ENCODE measurements around the gene PRADC1. TPM values are rescaled to one million over a fixed set of nuclear protein-coding genes. Genes with fewer than 3 reads are reported as not detected.

Gene PRADC1
- total and polyA plus RNA-seq, 2 experiments from 2014 or later: 6.5 to 8.3 TPM

- Histone ChIP-seq H3K4me1 (ENCODE audit: insufficient read depth) (peaks cover 29% of the 10 kb centered on the region), H3K4me2 (peak within 1 kb of the TSS; percentile 91), H3F3A (replicated peaks; ENCODE audit: low read depth) (peaks cover 7% of the 10 kb centered on the region; the same call in 1 of the 2 replicates), H2AFZ (peak within 1 kb of the TSS; percentile 99), H3K36me3 (ENCODE audit: insufficient read depth) (no peaks in the 10 kb centered on the region), H3K4me3 (peak within 1 kb of the TSS; percentile 99), H3K9me2 (ENCODE audit: insufficient read depth) (no peaks in the 10 kb centered on the region), H3K79me2 (replicated peaks; ENCODE audit: insufficient read depth) (peaks cover 51% of the 10 kb centered on the region), H3K27me3 (ENCODE audit: insufficient read depth) (no peaks in the 10 kb centered on the region), H4K20me1 (replicated peaks; ENCODE audit: insufficient read depth) (peaks cover 36% of the 10 kb centered on the region), H3K27ac (ENCODE audit: low read depth) (peak within 1 kb of the TSS; percentile 93)
- Mint-ChIP-seq H3K27ac (peak within 1 kb of the TSS; percentile 97), H3K4me3 (peak within 1 kb of the TSS; percentile 100), H3K4me1 (peaks cover 33% of the 10 kb centered on the region), H3K36me3 (ENCODE audit: low read depth) (peaks cover 30% of the 10 kb centered on the region), H3K27me3 (ENCODE audit: insufficient read depth, low read depth, poor library complexity) (peaks cover 20% of the 10 kb centered on the region), H3K9me3 (no peaks in the 10 kb centered on the region)
- ATAC-seq: peak; percentile 75
- DNase-seq (ENCODE audit: low spot score): peak; percentile 98
- no peak for TF ChIP-seq JUNB (IDR thresholded peaks at IDR 0.05; ENCODE audit: unreplicated experiment)
- TF ChIP-seq CREB1 (CRISPR knock-in tag; IDR thresholded peaks at IDR 0.05; ENCODE audit: low read depth): peak; percentile 56; the same call in 1 of the 2 replicates
- peak; percentile 96 for TF ChIP-seq POLR2AphosphoS5 (IDR thresholded peaks at IDR 0.05; ENCODE audit: low read depth)
- TF ChIP-seq ETS1 (IDR thresholded peaks at IDR 0.05): peak; percentile 89
- no peak for TF ChIP-seq EZH2phosphoT487 (IDR thresholded peaks at IDR 0.05; ENCODE audit: unreplicated experiment)
These were observed 1.1 kb upstream of the PRADC1 start, which contains the start of gene CCT7 for GRCh38 chr2:73233932-73234832. Gene CCT7 (plus strand): TSS chr2:73234308. CDS start chr2:73234379, 71 bp downstream.

GRCh38 chr2:73232403-73233153 is 461 bp downstream of the PRADC1 start:
- Histone ChIP-seq H3K79me2 (replicated peaks; ENCODE audit: insufficient read depth) (peaks cover 35% of the 10 kb centered on the region), H3K27ac (ENCODE audit: low read depth) (no peak overlapping the region), H3K36me3 (ENCODE audit: insufficient read depth) (no peaks in the 10 kb centered on the region), H3K9me2 (ENCODE audit: insufficient read depth) (no peaks in the 10 kb centered on the region), H4K20me1 (replicated peaks; ENCODE audit: insufficient read depth) (peaks cover 25% of the 10 kb centered on the region), H3F3A (replicated peaks; ENCODE audit: low read depth) (peaks cover 7% of the 10 kb centered on the region; the same call in 1 of the 2 replicates), H2AFZ (peak overlapping the region; percentile 90), H3K4me2 (peak overlapping the region; percentile 90), H3K4me3 (peak overlapping the region; percentile 80), H3K4me1 (ENCODE audit: insufficient read depth) (peaks cover 27% of the 10 kb centered on the region), H3K27me3 (ENCODE audit: insufficient read depth) (no peaks in the 10 kb centered on the region)
- peaks cover 25% of the 10 kb centered on the region for H3K4me1 Mint-ChIP-seq
- peak overlapping the region; percentile 100 for H3K4me3 Mint-ChIP-seq
- peaks cover 20% of the 10 kb centered on the region for H3K27me3 Mint-ChIP-seq (ENCODE audit: insufficient read depth, low read depth, poor library complexity)
- TF ChIP-seq REST (IDR thresholded peaks at IDR 0.05; ENCODE audit: unreplicated experiment): no peak
- TF ChIP-seq CTCF (conservative IDR thresholded peaks at IDR 0.05; ENCODE audit: low read depth in 2 of 2): 0 out of 4 replicates have a peak, but pooled peaks of 1 of the 2 experiments have one; percentile 10
- H3K36me3 Mint-ChIP-seq (ENCODE audit: low read depth): peaks cover 19% of the 10 kb centered on the region
- ATAC-seq: no peak
- H3K9me3 Mint-ChIP-seq: no peaks in the 10 kb centered on the region
- DNase-seq (ENCODE audit: low spot score): no peak
- no peak overlapping the region for H3K27ac Mint-ChIP-seq

All from GM23338 (cell line).